H1 (cell line): ENCODE measurements around the gene PHACTR1. TPM values are rescaled to one million over a fixed set of nuclear protein-coding genes. Genes with fewer than 3 reads are reported as not detected.

Experiments
- CTCF ChIA-PET: fragments of 300-600 bp; sonication (Branson Sonifier 250); formaldehyde crosslinking; loops from one replicate; lab custom pipeline; 2021; ENCODE audit not compliant: partially characterized antibody; lab: Charles Lee
- POLR2A ChIA-PET: fragments of 300-600 bp; sonication (Branson Sonifier 250); formaldehyde crosslinking; loops from one replicate; lab custom pipeline; 2021; ENCODE audit warnings: inconsistent platforms; ENCODE audit not compliant: partially characterized antibody; lab: Charles Lee
- DNase-seq, 2 experiments: peaks; one replicate each; pipeline versions ENCODE4 v3.0.0 to v3.0.0-alpha.2; 2010 to 2022; ENCODE audit warnings: low spot score in 2 of 2, low read depth in 1 of 2, mixed read lengths in 1 of 2
- FAIRE-seq: peaks from 2 replicates; lab custom pipeline; 2011; peaks lifted over from hg19 to GRCh38; lab: Jason Lieb, UNC
- H2AFZ ChIP-seq: 2 replicates; pipeline ENCODE4 v1.8.1; 2012; ENCODE audit warnings: low read length, inconsistent platforms
- H2AK5ac ChIP-seq: 2 replicates; pipeline ENCODE4 v1.6.1; 2013; ENCODE audit warnings: low read depth, low read length
- H2BK120ac ChIP-seq: replicated peaks from 2 replicates; pipeline ENCODE3; 2013; ENCODE audit warnings: low read depth, low read length, inconsistent platforms
- H2BK12ac ChIP-seq: 2 replicates; pipeline ENCODE4 v1.6.1; 2013; ENCODE audit warnings: low read depth, low read length
- H2BK15ac ChIP-seq: 2 replicates; pipeline ENCODE4 v1.6.1; 2013; ENCODE audit warnings: low read length
- H2BK20ac ChIP-seq: 2 replicates; pipeline ENCODE4 v1.6.1; 2013; ENCODE audit warnings: low read length
- H2BK5ac ChIP-seq: 2 replicates; pipeline ENCODE4 v1.6.1; 2013; ENCODE audit warnings: low read depth, low read length
- H3K14ac ChIP-seq: 2 replicates; pipeline ENCODE4 v1.6.1; 2013; ENCODE audit warnings: inconsistent platforms; ENCODE audit not compliant: insufficient read length
- H3K18ac ChIP-seq: 2 replicates; pipeline ENCODE4 v1.6.1; 2013; ENCODE audit warnings: low read length; ENCODE audit errors: extremely low read depth
- H3K23ac ChIP-seq: 2 replicates; pipeline ENCODE4 v1.6.1; 2013; ENCODE audit warnings: inconsistent platforms; ENCODE audit not compliant: insufficient read length
- H3K23me2 ChIP-seq: 2 replicates; pipeline ENCODE4 v1.6.1; 2013; ENCODE audit warnings: low read depth, low read length
- H3K27ac ChIP-seq: 2 replicates; pipeline ENCODE4 v1.6.1; 2011; ENCODE audit warnings: low read depth, low read length, inconsistent platforms
- H3K27me3 ChIP-seq, 4 experiments: replicated peaks in 1 of 4; 1 replicate in 1 of 4; 2 replicates in 3 of 4; pipeline versions ENCODE4 v1.6.1 to v1.8.1; 2011 to 2013; ENCODE audit warnings: low read length in 3 of 4, mild to moderate bottlenecking in 3 of 4, inconsistent platforms in 2 of 4, mixed read lengths in 2 of 4, moderate library complexity in 1 of 4; ENCODE audit not compliant: control insufficient read depth in 3 of 4, insufficient read depth in 3 of 4; ENCODE audit errors: extremely low read depth in 1 of 4
- H3K36me3 ChIP-seq, 4 experiments: 2 replicates each; pipeline versions ENCODE4 v1.6.1 to v1.8.1; 2011 to 2013; ENCODE audit warnings: mild to moderate bottlenecking in 4 of 4, low read length in 3 of 4, moderate library complexity in 2 of 4, control low read depth in 1 of 4, inconsistent platforms in 1 of 4; ENCODE audit not compliant: insufficient read depth in 4 of 4, control insufficient read depth in 2 of 4
- H3K4ac ChIP-seq: replicated peaks from 2 replicates; pipeline ENCODE3; 2013; ENCODE audit warnings: low read length, low read depth, mixed read lengths, inconsistent platforms; ENCODE audit not compliant: insufficient read length
- H3K4me1 ChIP-seq, 4 experiments: replicated peaks in 1 of 4; 1 replicate in 1 of 4; 2 replicates in 3 of 4; pipeline versions ENCODE4 v1.6.1 to v1.8.1; 2011 to 2013; ENCODE audit warnings: low read length in 3 of 4, inconsistent platforms in 2 of 4, mixed read lengths in 1 of 4; ENCODE audit not compliant: insufficient read depth in 4 of 4, control insufficient read depth in 3 of 4
- H3K4me2 ChIP-seq, 2 experiments: 2 replicates each; pipeline versions ENCODE4 v1.6.1 to v1.8.1; 2011 to 2013; ENCODE audit warnings: low read depth in 2 of 2, low read length in 2 of 2, control low read depth in 1 of 2, inconsistent platforms in 1 of 2, mild to moderate bottlenecking in 1 of 2; ENCODE audit not compliant: insufficient read depth in 1 of 2
- H3K4me3 ChIP-seq, 4 experiments: fragments of 200-600, 300-600 bp in 1 of 4; sonication (generic), shearing (Covaris generic), sonication (Bioruptor Twin) in 1 of 4; 2 replicates each; pipeline versions ENCODE4 v1.5.1 to v1.8.1; 2011 to 2016; ENCODE audit warnings: low read length in 4 of 4, low read depth in 3 of 4, control low read depth in 2 of 4, inconsistent platforms in 2 of 4, mild to moderate bottlenecking in 2 of 4, mixed read lengths in 1 of 4, moderate library complexity in 1 of 4; ENCODE audit not compliant: insufficient read depth in 2 of 4; ENCODE audit errors: extremely low read depth in 1 of 4
- H3K56ac ChIP-seq: replicated peaks from 2 replicates; pipeline ENCODE3; 2013; ENCODE audit warnings: low read depth, mild to moderate bottlenecking, mixed read lengths, low read length, inconsistent platforms; ENCODE audit not compliant: insufficient read length
- H3K79me1 ChIP-seq: 2 replicates; pipeline ENCODE4 v1.6.1; 2013; ENCODE audit warnings: low read depth, low read length, control low read depth
- H3K79me2 ChIP-seq, 2 experiments: 2 replicates each; pipeline versions ENCODE4 v1.6.1 to v1.8.1; 2012 to 2013; ENCODE audit warnings: low read length in 2 of 2, mild to moderate bottlenecking in 2 of 2, inconsistent platforms in 1 of 2; ENCODE audit not compliant: insufficient read depth in 2 of 2, control insufficient read depth in 1 of 2
- H3K9ac ChIP-seq, 4 experiments: replicated peaks in 1 of 4; 1 replicate in 1 of 4; 2 replicates in 3 of 4; pipeline versions ENCODE4 v1.6.1 to v1.8.1; 2011 to 2013; ENCODE audit warnings: low read depth in 3 of 4, low read length in 3 of 4, control low read depth in 2 of 4, mild to moderate bottlenecking in 2 of 4, moderate library complexity in 2 of 4, inconsistent platforms in 1 of 4; ENCODE audit errors: extremely low read depth in 1 of 4
- H3K9me3 ChIP-seq, 2 experiments: 2 replicates each; pipeline versions ENCODE4 v1.6.1 to v1.8.1; 2012 to 2013; ENCODE audit warnings: mild to moderate bottlenecking in 2 of 2, moderate library complexity in 2 of 2, control low read depth in 1 of 2, inconsistent platforms in 1 of 2, low read depth in 1 of 2, low read length in 1 of 2, mixed read lengths in 1 of 2; ENCODE audit not compliant: insufficient read depth in 2 of 2
- H4K20me1 ChIP-seq, 2 experiments: replicated peaks in 1 of 2; 2 replicates each; pipeline versions ENCODE3 to v1.8.1; 2011 to 2013; ENCODE audit warnings: inconsistent platforms in 2 of 2, low read length in 2 of 2, mild to moderate bottlenecking in 1 of 2; ENCODE audit not compliant: insufficient read depth in 2 of 2, control insufficient read depth in 1 of 2
- H4K5ac ChIP-seq: 2 replicates; pipeline ENCODE4 v1.6.1; 2013; ENCODE audit warnings: low read length, low read depth, mixed read lengths, inconsistent platforms; ENCODE audit not compliant: insufficient read length
- H4K8ac ChIP-seq: 2 replicates; pipeline ENCODE4 v1.8.0; 2013; ENCODE audit warnings: mild to moderate bottlenecking, moderate library complexity, low read length, inconsistent platforms; ENCODE audit not compliant: insufficient read depth; ENCODE audit errors: extremely low read depth
- H4K91ac ChIP-seq: replicated peaks from 2 replicates; pipeline ENCODE3; 2013; ENCODE audit warnings: low read length, mixed read lengths, inconsistent platforms; ENCODE audit not compliant: insufficient read length
- CBX5 ChIP-seq: fragments of 300-800, 300-1000 bp; sonication (generic); IDR thresholded peaks from 2 replicates; pipeline ENCODE4 v1.7.1; 2016; ENCODE audit warnings: antibody characterized with exemption, low read length, low read depth
- CBX8 ChIP-seq: fragments of 300-800, 300-1000 bp; sonication (generic); IDR thresholded peaks from 2 replicates; pipeline ENCODE4 v1.7.1; 2016; ENCODE audit warnings: low read depth, low read length, borderline replicate concordance
- KDM4A ChIP-seq: IDR thresholded peaks from one replicate; pipeline ENCODE4 v1.7.1; 2012; ENCODE audit warnings: low read depth, mild to moderate bottlenecking, moderate library complexity, low read length, inconsistent platforms; ENCODE audit not compliant: severe bottlenecking
- RNF2 ChIP-seq: fragments of 200-900, 300-1000 bp; sonication (generic); IDR thresholded peaks from 2 replicates; pipeline ENCODE4 v1.7.1; 2016; ENCODE audit warnings: borderline replicate concordance, low read depth, mild to moderate bottlenecking, antibody characterized with exemption, low read length; ENCODE audit not compliant: poor library complexity, severe bottlenecking; ENCODE audit errors: missing control alignments
- SIX5 ChIP-seq: IDR thresholded peaks from 2 replicates; pipeline ENCODE4 v1.6.1; 2011; ENCODE audit warnings: mild to moderate bottlenecking, low read depth, low read length
- SP2 ChIP-seq: IDR thresholded peaks from 2 replicates; pipeline ENCODE4 v1.6.1; 2012; ENCODE audit warnings: mild to moderate bottlenecking, low read length, inconsistent platforms
- TAF7 ChIP-seq: optimal IDR thresholded peaks from 2 replicates; pipeline ENCODE3; 2011; ENCODE audit warnings: low read depth, mild to moderate bottlenecking, inconsistent platforms, low read length, moderate library complexity, borderline replicate concordance
- TEAD4 ChIP-seq: IDR thresholded peaks from 2 replicates; pipeline ENCODE4 v1.6.1; 2012; ENCODE audit warnings: low read depth, low read length, inconsistent platforms, mixed read lengths
- ZNF274 ChIP-seq: IDR thresholded peaks from 2 replicates; pipeline ENCODE4 v1.7.0; 2012; ENCODE audit warnings: low read length, borderline replicate concordance; ENCODE audit errors: extremely low read depth
- WGBS, 2 experiments: shearing (Covaris generic) in 1 of 2; methylation state at CpG; one replicate each; pipeline versions ENCODE4 v1.1.6 to v1.1.7; 2013 to 2015; ENCODE audit warnings: low lambda C conversion rate in 2 of 2, mixed read lengths in 2 of 2, inconsistent platforms in 1 of 2, low coverage in 1 of 2, missing lambda C conversion rate in 1 of 2; ENCODE audit not compliant: insufficient replicate concordance in 2 of 2, insufficient coverage in 1 of 2, insufficient read length in 1 of 2; ENCODE audit errors: extremely low coverage in 1 of 2, missing lambda C conversion rate in 1 of 2; 5-methylcytosine and 5-hydroxymethylcytosine counted together
- polyA plus RNA-seq, 7 experiments: library from polyadenylated mRNA; depleted of rRNA in 3 of 7; stranded (reverse) in 5 of 7; unstranded in 2 of 7; fragments of >200 nt in 5 of 7; fragments of 200-250 nt in 2 of 7; gene quantifications; 1 replicate in 5 of 7; 2 replicates in 1 of 7; 4 replicates in 1 of 7; pipeline versions ENCODE4 v1.2.1 to v1.2.3, GENCODE V29; 2011 to 2013; ENCODE audit warnings: missing spikeins in 2 of 7, mixed read lengths in 2 of 7
- total RNA-seq: library from RNA; stranded (reverse); fragmentation: NEBNext Ultra II Directional; extraction: Animal tissue kit (Norgen Biotek cat#: 25700); gene quantifications from 2 replicates; pipeline ENCODE4 v1.2.1, GENCODE V29; 2021

The PHACTR1 gene
- total and polyA plus RNA-seq, 2 of the 8 experiments (the other 6 are each of a cell fraction or from before 2014, with no cell fraction given), result 3.9 to 17.1 TPM

- Histone ChIP-seq H4K20me1 (peaks cover 0 to 1% of the 10 kb centered on the region in 2 experiments), H3K36me3 (no peaks in the 10 kb centered on the region), H4K5ac (no peak overlapping the region), H3K4me1 (peaks cover 0 to 3% (median 0%) of the 10 kb centered on the region in 4 experiments; a peak in 1 of 7 replicates), H3K14ac (no peak overlapping the region), H3K18ac (no peak overlapping the region), H3K9me3 (no peaks in the 10 kb centered on the region), H3K79me2 (no peaks in the 10 kb centered on the region), H4K91ac (no peak overlapping the region), H3K23me2 (no peaks in the 10 kb centered on the region), H2BK12ac (no peak overlapping the region), H2AFZ (no peak overlapping the region), H3K27ac (no peak overlapping the region), H3K79me1 (no peaks in the 10 kb centered on the region; the same call in 1 of the 2 replicates), H2BK15ac (no peak overlapping the region), H2BK120ac (no peak overlapping the region), H3K4ac (no peak overlapping the region), H2AK5ac (no peak overlapping the region), H3K9ac (no peak overlapping the region), H2BK5ac (no peak overlapping the region), H3K23ac (no peak overlapping the region), H3K27me3 (no peaks in the 10 kb centered on the region), H4K8ac (no peak overlapping the region), H3K56ac (no peak overlapping the region), H3K4me2 (no peak overlapping the region), H2BK20ac (no peak overlapping the region), H3K4me3 (no peak overlapping the region)
- TF ChIP-seq CBX5, result no peak
- TF ChIP-seq TAF7, result no peak
- no peak for TF ChIP-seq ZNF274
- TF ChIP-seq SIX5, result no peak
- TF ChIP-seq SP2, result no peak
- TF ChIP-seq KDM4A, result no peak
- TF ChIP-seq TEAD4, result no peak
- no peak for TF ChIP-seq CBX8
- no peak for TF ChIP-seq RNF2
- POLR2A ChIA-PET, result interaction anchor here (1.0 kb wide), 1 partner anchor 13 kb away, joined by 3 read pairs; no protein-coding TSS in a partner anchor
- no peak for FAIRE-seq
- CTCF ChIA-PET, result interaction anchor here (1.1 kb wide), 1 partner anchor 134 kb away, joined by 6 read pairs; no protein-coding TSS in a partner anchor
- 82% methylated on average over 2 of the region's 2 CpGs; no CpG with 5 or more reads in 1 of the 2 experiments for WGBS, 2 experiments
- DNase-seq, result no peak
Observed at GRCh38 chr6:13045676-13046075, 329.1 kb downstream of the PHACTR1 start.
